MM.1S (cell line): ENCODE data around the gene C10orf105.

Experiments
- CTCF ChIP-seq: fragments of 300-600 bp; sonication (generic); IDR thresholded peaks from 2 replicates; pipeline ENCODE4 v1.5.1; 2016; ENCODE audit warnings: antibody characterized with exemption, low read length, mixed read lengths
- EZH2 ChIP-seq: fragments of 300-600 bp; sonication (generic); optimal IDR thresholded peaks from 2 replicates; pipeline ENCODE3; 2017; ENCODE audit warnings: low read depth, mild to moderate bottlenecking, antibody characterized with exemption, low read length, mixed read lengths
- EZH2phosphoT487 ChIP-seq: fragments of 300-600 bp; sonication (generic); IDR thresholded peaks from 2 replicates; pipeline ENCODE4 v1.6.1; 2018; ENCODE audit warnings: antibody characterized with exemption, low read length

GRCh38 chr10:71714592-71714991 lies 5.0 kb downstream of the C10orf105 start:
- TF ChIP-seq CTCF (no peak), EZH2 (no peak), EZH2phosphoT487 (no peak)
